ENCODE data around the gene OXER1. TPM values are rescaled to one million over a fixed set of nuclear protein-coding genes. Genes with fewer than 3 reads are reported as not detected.
A peak's percentile ranks its signal among the peaks of the same experiment; 100 is the strongest.

OXER1 gene
- total and polyA plus RNA-seq, 2 of the 13 experiments (the other 11 are each of a cell fraction or from before 2014, with no cell fraction given) = 8.0 to 9.0 TPM

- TF ChIP-seq, protein P1, sequence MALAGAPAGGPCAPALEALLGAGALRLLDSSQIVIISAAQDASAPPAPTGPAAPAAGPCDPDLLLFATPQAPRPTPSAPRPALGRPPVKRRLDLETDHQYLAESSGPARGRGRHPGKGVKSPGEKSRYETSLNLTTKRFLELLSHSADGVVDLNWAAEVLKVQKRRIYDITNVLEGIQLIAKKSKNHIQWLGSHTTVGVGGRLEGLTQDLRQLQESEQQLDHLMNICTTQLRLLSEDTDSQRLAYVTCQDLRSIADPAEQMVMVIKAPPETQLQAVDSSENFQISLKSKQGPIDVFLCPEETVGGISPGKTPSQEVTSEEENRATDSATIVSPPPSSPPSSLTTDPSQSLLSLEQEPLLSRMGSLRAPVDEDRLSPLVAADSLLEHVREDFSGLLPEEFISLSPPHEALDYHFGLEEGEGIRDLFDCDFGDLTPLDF (CRISPR knock-in tag; IDR thresholded peaks at IDR 0.05) = peak; percentile 87; the same call in 1 of the 2 replicates
- TF ChIP-seq, protein P2, sequence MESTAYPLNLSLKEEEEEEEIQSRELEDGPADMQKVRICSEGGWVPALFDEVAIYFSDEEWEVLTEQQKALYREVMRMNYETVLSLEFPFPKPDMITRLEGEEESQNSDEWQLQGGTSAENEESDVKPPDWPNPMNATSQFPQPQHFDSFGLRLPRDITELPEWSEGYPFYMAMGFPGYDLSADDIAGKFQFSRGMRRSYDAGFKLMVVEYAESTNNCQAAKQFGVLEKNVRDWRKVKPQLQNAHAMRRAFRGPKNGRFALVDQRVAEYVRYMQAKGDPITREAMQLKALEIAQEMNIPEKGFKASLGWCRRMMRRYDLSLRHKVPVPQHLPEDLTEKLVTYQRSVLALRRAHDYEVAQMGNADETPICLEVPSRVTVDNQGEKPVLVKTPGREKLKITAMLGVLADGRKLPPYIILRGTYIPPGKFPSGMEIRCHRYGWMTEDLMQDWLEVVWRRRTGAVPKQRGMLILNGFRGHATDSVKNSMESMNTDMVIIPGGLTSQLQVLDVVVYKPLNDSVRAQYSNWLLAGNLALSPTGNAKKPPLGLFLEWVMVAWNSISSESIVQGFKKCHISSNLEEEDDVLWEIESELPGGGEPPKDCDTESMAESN (CRISPR knock-in tag; conservative IDR thresholded peaks at IDR 0.05) = peak; percentile 93
- TF ChIP-seq, protein P3, sequence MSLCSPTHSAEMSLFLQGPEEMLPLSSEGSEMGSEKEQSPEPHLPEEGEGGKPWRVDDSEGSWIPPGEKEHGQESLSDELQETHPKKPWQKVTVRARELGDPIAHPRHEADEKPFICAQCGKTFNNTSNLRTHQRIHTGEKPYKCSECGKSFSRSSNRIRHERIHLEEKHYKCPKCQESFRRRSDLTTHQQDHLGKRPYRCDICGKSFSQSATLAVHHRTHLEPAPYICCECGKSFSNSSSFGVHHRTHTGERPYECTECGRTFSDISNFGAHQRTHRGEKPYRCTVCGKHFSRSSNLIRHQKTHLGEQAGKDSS (CRISPR knock-in tag; IDR thresholded peaks at IDR 0.05; ENCODE audit: borderline replicate concordance, low read depth) = peak; percentile 84
- TF ChIP-seq ZNF335 (CRISPR knock-in tag; IDR thresholded peaks at IDR 0.05) (peak; percentile 45), ZNF558 (CRISPR knock-in tag; IDR thresholded peaks at IDR 0.05; ENCODE audit: borderline replicate concordance) (peak; percentile 89; the same call in 1 of the 2 replicates), ERF (CRISPR knock-in tag; IDR thresholded peaks at IDR 0.05) (peak; percentile 99), MTA3 (CRISPR knock-in tag; IDR thresholded peaks at IDR 0.05) (no peak), HNRNPK (IDR thresholded peaks at IDR 0.05; ENCODE audit: low read depth, low read length, poor library complexity, severe bottlenecking) (peak; percentile 80), ETV6 (CRISPR knock-in tag; conservative IDR thresholded peaks at IDR 0.05) (peak; percentile 91), ZNF512 (CRISPR knock-in tag; IDR thresholded peaks at IDR 0.05) (no peak), ZBTB1 (CRISPR knock-in tag; IDR thresholded peaks at IDR 0.05; ENCODE audit: borderline replicate concordance) (peak; percentile 45; the same call in 1 of the 2 replicates), ZNF382 (CRISPR knock-in tag; IDR thresholded peaks at IDR 0.05; ENCODE audit: borderline replicate concordance) (no peak), ASH2L (IDR thresholded peaks at IDR 0.05; ENCODE audit: insufficient read length, low read depth, low read length) (peak; percentile 95), CAMTA2 (CRISPR knock-in tag; IDR thresholded peaks at IDR 0.05; ENCODE audit: borderline replicate concordance) (peak; percentile 96), CCDC6 (CRISPR knock-in tag; IDR thresholded peaks at IDR 0.05) (peak; percentile 92), ZNF3 (CRISPR knock-in tag; IDR thresholded peaks at IDR 0.05) (no peak), ZSCAN20 (CRISPR knock-in tag; IDR thresholded peaks at IDR 0.05; ENCODE audit: borderline replicate concordance) (peak; percentile 98), ZNF678 (CRISPR knock-in tag; IDR thresholded peaks at IDR 0.05) (peak; percentile 72; the same call in 1 of the 2 replicates)
- TF ChIP-seq, protein P4, sequence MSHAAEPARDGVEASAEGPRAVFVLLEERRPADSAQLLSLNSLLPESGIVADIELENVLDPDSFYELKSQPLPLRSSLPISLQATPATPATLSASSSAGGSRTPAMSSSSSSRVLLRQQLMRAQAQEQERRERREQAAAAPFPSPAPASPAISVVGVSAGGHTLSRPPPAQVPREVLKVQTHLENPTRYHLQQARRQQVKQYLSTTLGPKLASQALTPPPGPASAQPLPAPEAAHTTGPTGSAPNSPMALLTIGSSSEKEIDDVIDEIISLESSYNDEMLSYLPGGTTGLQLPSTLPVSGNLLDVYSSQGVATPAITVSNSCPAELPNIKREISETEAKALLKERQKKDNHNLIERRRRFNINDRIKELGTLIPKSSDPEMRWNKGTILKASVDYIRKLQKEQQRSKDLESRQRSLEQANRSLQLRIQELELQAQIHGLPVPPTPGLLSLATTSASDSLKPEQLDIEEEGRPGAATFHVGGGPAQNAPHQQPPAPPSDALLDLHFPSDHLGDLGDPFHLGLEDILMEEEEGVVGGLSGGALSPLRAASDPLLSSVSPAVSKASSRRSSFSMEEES (CRISPR knock-in tag; IDR thresholded peaks at IDR 0.05) = peak; percentile 95
- TF ChIP-seq, protein P5, sequence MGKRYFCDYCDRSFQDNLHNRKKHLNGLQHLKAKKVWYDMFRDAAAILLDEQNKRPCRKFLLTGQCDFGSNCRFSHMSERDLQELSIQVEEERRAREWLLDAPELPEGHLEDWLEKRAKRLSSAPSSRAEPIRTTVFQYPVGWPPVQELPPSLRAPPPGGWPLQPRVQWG (CRISPR knock-in tag; IDR thresholded peaks at IDR 0.05; ENCODE audit: borderline replicate concordance, low read depth) = no peak
These were observed 46.4 kb upstream of the OXER1 start (continued) for GRCh38 chr2:42810121-42810970.
